ENCODE data around the gene RPS19. TPM values are rescaled to one million over a fixed set of nuclear protein-coding genes. Genes with fewer than 3 reads are reported as not detected.

The RPS19 gene
- total and polyA plus RNA-seq, 2 donors (not counting 1 experiment from before 2014, with no cell fraction given): 1,320 to 2,197 TPM

- no peaks in the 10 kb centered on the region for H3K9me3 ChIP-seq (ENCODE audit: control insufficient read depth, insufficient read depth, low read depth, low read length)
- H3K27ac ChIP-seq (ENCODE audit: insufficient read depth, low read length): no peak overlapping the region
- H3K27me3 ChIP-seq (ENCODE audit: control insufficient read depth, insufficient read depth, low read length): peaks cover 50% of the 10 kb centered on the region
- H3K4me2 ChIP-seq (ENCODE audit: extremely low read depth, insufficient read depth, low read length): no peak overlapping the region
- H2AFZ ChIP-seq (ENCODE audit: low read length): no peak overlapping the region
- H3K79me2 ChIP-seq (ENCODE audit: control insufficient read depth, insufficient read depth, low read length): no peaks in the 10 kb centered on the region
- H4K20me1 ChIP-seq (ENCODE audit: control insufficient read depth, extremely low read depth, insufficient read depth, low read length): no peaks in the 10 kb centered on the region
- DNase-seq (ENCODE audit: low read depth in 2 of 2): no peak
- H3K9ac ChIP-seq (ENCODE audit: insufficient read depth, low read length): no peak overlapping the region
- H3K36me3 ChIP-seq (ENCODE audit: control insufficient read depth, insufficient read depth, low read length): no peaks in the 10 kb centered on the region
- TF ChIP-seq EZH2 (IDR thresholded peaks at IDR 0.05; ENCODE audit: low read length, missing control alignments) (peak; percentile 100), CTCF (conservative IDR thresholded peaks at IDR 0.05 in 1 of 2, IDR thresholded peaks at IDR 0.05 in 1 of 2; ENCODE audit: low read depth in 1 of 2, low read length in 2 of 2) (no peak)
- no peak overlapping the region for H3K4me3 ChIP-seq (replicated peaks in 1 of 4; ENCODE audit: control extremely low read depth in 1 of 4, insufficient read depth in 1 of 4, low read depth in 3 of 4, low read length in 4 of 4)
- no peaks in the 10 kb centered on the region for H3K4me1 ChIP-seq (ENCODE audit: control insufficient read depth, extremely low read depth, insufficient read depth, low read length)
Measured at GRCh38 chr19:41911889-41912731, 52.1 kb downstream of the RPS19 start.

DNA sequence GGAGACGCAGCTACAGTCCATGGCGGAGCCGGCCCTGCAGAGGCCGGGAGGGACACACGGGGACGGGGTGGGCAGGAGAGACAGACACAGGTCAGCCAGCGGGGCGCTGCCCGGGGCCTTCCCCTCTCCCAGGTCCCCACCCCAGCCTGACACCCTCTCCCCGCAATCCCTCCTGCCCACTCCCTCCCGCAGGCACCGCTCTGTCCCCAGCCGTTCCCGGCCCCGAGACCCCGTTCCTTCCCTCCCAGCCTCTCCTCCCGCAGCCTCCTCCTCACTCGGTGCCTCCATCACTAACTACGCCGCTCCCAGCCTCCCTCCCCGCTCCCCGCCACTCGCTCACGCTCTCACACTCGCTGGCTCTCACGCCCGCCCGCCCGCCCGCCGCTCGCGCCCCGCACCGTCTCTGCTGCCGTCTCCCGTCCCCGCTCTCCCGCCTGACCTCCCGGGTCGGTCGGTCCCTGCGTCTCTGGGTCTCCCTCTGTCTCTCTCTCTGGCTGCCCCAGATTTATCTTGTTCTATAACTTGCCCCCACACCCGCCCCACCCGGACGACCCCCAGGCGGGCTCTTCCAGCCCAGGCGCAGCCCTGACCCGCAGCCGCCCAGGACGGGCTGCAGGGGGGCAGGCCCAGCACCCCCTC, 53.0 kb downstream of the RPS19 start:
- Histone ChIP-seq H3K4me3 (replicated peaks in 1 of 4; ENCODE audit: control extremely low read depth in 1 of 4, insufficient read depth in 1 of 4, low read depth in 3 of 4, low read length in 4 of 4) (no peak overlapping the region), H3K36me3 (ENCODE audit: control insufficient read depth, insufficient read depth, low read length) (no peaks in the 10 kb centered on the region), H4K20me1 (ENCODE audit: control insufficient read depth, extremely low read depth, insufficient read depth, low read length) (no peaks in the 10 kb centered on the region), H3K4me1 (ENCODE audit: control insufficient read depth, extremely low read depth, insufficient read depth, low read length) (no peaks in the 10 kb centered on the region), H3K27me3 (ENCODE audit: control insufficient read depth, insufficient read depth, low read length) (peaks cover 54% of the 10 kb centered on the region), H3K79me2 (ENCODE audit: control insufficient read depth, insufficient read depth, low read length) (no peaks in the 10 kb centered on the region), H3K27ac (ENCODE audit: insufficient read depth, low read length) (no peak overlapping the region), H3K9ac (ENCODE audit: insufficient read depth, low read length) (no peak overlapping the region), H3K9me3 (ENCODE audit: control insufficient read depth, insufficient read depth, low read depth, low read length) (no peaks in the 10 kb centered on the region), H2AFZ (ENCODE audit: low read length) (no peak overlapping the region), H3K4me2 (ENCODE audit: extremely low read depth, insufficient read depth, low read length) (no peak overlapping the region)
- no peak for DNase-seq (ENCODE audit: low read depth in 2 of 2)
- TF ChIP-seq CTCF (conservative IDR thresholded peaks at IDR 0.05 in 1 of 2, IDR thresholded peaks at IDR 0.05 in 1 of 2; ENCODE audit: low read depth in 1 of 2, low read length in 2 of 2) (no peak), EZH2 (IDR thresholded peaks at IDR 0.05; ENCODE audit: low read length, missing control alignments) (no peak)

DNA sequence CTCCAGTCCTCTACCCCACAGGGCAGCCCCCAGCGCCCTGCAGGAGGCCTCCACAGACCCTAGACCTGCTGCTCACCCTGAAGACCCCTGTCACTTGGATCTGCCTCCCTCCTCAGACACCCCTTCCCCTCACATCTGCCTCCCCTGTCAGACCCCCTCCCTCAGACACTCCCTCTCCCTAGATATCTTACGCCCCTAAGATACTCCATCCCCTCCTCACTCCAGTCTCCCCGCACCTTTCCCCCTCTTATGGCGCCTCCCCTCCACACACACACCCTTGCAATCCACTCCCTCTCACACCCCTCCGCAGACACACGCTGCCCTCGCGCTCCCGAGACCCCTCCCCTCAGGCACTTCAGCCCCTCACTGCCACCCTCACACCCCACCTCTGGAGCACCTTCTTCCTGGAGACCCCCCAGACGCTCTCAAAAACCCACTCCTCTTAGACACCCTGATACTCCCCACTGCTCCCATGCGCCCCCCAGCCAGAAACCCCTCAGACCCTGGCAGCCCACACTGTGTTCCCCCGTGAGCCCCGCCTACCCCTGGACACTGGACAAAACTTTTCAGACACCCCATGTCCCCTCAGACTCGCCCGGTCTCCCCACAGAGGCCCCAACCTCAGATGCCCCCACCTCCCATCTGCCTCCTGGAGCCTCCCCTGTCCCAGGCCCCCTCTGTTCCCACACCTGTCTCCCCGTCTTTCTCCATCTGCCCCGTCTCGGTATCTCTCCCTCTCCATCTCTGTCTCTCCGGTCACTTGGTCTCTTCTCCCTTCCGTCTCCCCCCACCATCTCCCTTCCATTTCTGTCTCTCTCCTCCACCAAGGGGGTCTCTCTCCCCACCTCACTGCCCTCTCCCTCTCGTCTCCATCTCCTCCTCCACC, 53.7 kb downstream of the RPS19 start:
- Histone ChIP-seq H4K20me1 (ENCODE audit: control insufficient read depth, extremely low read depth, insufficient read depth, low read length) (no peaks in the 10 kb centered on the region), H3K9ac (ENCODE audit: insufficient read depth, low read length) (no peak overlapping the region), H2AFZ (ENCODE audit: low read length) (no peak overlapping the region), H3K27ac (ENCODE audit: insufficient read depth, low read length) (no peak overlapping the region), H3K4me2 (ENCODE audit: extremely low read depth, insufficient read depth, low read length) (no peak overlapping the region), H3K4me1 (ENCODE audit: control insufficient read depth, extremely low read depth, insufficient read depth, low read length) (no peaks in the 10 kb centered on the region), H3K79me2 (ENCODE audit: control insufficient read depth, insufficient read depth, low read length) (no peaks in the 10 kb centered on the region), H3K27me3 (ENCODE audit: control insufficient read depth, insufficient read depth, low read length) (peaks cover 58% of the 10 kb centered on the region), H3K9me3 (ENCODE audit: control insufficient read depth, insufficient read depth, low read depth, low read length) (no peaks in the 10 kb centered on the region), H3K36me3 (ENCODE audit: control insufficient read depth, insufficient read depth, low read length) (no peaks in the 10 kb centered on the region), H3K4me3 (replicated peaks in 1 of 4; ENCODE audit: control extremely low read depth in 1 of 4, insufficient read depth in 1 of 4, low read depth in 3 of 4, low read length in 4 of 4) (no peak overlapping the region)
- TF ChIP-seq CTCF (conservative IDR thresholded peaks at IDR 0.05 in 1 of 2, IDR thresholded peaks at IDR 0.05 in 1 of 2; ENCODE audit: low read depth in 1 of 2, low read length in 2 of 2) (no peak), EZH2 (IDR thresholded peaks at IDR 0.05; ENCODE audit: low read length, missing control alignments) (peak; percentile 81)
- DNase-seq (ENCODE audit: low read depth in 2 of 2): no peak
